Hepatocyte (in vitro differentiated cells): ENCODE data around the gene FAM170B. TPM values are rescaled to one million over a fixed set of nuclear protein-coding genes. Genes with fewer than 3 reads are reported as not detected.

Source experiments
- DNase-seq: peaks from one replicate; pipeline ENCODE4 v3.0.0-alpha.2; 2016; ENCODE audit warnings: low spot score
- H2AFZ ChIP-seq: fragments of 200-600 bp; sonication (generic); 2 replicates; pipeline ENCODE4 v1.6.0; 2016; ENCODE audit warnings: antibody characterized with exemption, mild to moderate bottlenecking
- H3K27ac ChIP-seq: fragments of 200-600 bp; sonication (generic); 2 replicates; pipeline ENCODE4 v1.5.1; 2016; ENCODE audit warnings: mild to moderate bottlenecking
- H3K27me3 ChIP-seq: fragments of 200-600 bp; sonication (generic); 2 replicates; pipeline ENCODE4 v1.6.1; 2016
- H3K36me3 ChIP-seq: fragments of 200-600 bp; sonication (generic); replicated peaks from 2 replicates; pipeline ENCODE4 v1.5.1; 2016; ENCODE audit warnings: low read depth; ENCODE audit not compliant: insufficient read depth
- H3K4me1 ChIP-seq: fragments of 200-600 bp; sonication (generic); 2 replicates; pipeline ENCODE4 v1.5.1; 2016; ENCODE audit warnings: mild to moderate bottlenecking, moderate library complexity; ENCODE audit not compliant: insufficient read depth
- H3K4me2 ChIP-seq: fragments of 200-600 bp; sonication (generic); 2 replicates; pipeline ENCODE4 v1.6.0; 2016
- H3K4me3 ChIP-seq: fragments of 200-600 bp; sonication (generic); 2 replicates; pipeline ENCODE4 v1.5.1; 2016; ENCODE audit warnings: mild to moderate bottlenecking
- H3K79me2 ChIP-seq: fragments of 200-600 bp; sonication (generic); 2 replicates; pipeline ENCODE4 v1.6.0; 2017; ENCODE audit warnings: mild to moderate bottlenecking
- H3K9me2 ChIP-seq: fragments of 200-600 bp; sonication (generic); replicated peaks from 2 replicates; pipeline ENCODE4 v1.6.0; 2017; ENCODE audit warnings: mild to moderate bottlenecking; ENCODE audit not compliant: insufficient read depth
- H3K9me3 ChIP-seq: fragments of 200-600 bp; sonication (generic); 2 replicates; pipeline ENCODE4 v1.5.1; 2016; ENCODE audit warnings: low read depth, mild to moderate bottlenecking
- H4K20me1 ChIP-seq: fragments of 200-600 bp; sonication (generic); 2 replicates; pipeline ENCODE4 v1.6.0; 2016; ENCODE audit warnings: mild to moderate bottlenecking; ENCODE audit not compliant: insufficient read depth, poor library complexity, severe bottlenecking
- CTCF ChIP-seq: fragments of 200-600 bp; sonication (generic); IDR thresholded peaks from 2 replicates; pipeline ENCODE4 v1.5.1; 2016; ENCODE audit warnings: antibody characterized with exemption, mild to moderate bottlenecking; ENCODE audit not compliant: poor library complexity
- EZH2 ChIP-seq: fragments of 200-600 bp; sonication (generic); IDR thresholded peaks from 2 replicates; pipeline ENCODE4 v1.6.1; 2016; ENCODE audit warnings: antibody characterized with exemption, mild to moderate bottlenecking, borderline replicate concordance
- EZH2phosphoT487 ChIP-seq: fragments of 200-600 bp; sonication (generic); IDR thresholded peaks from one replicate; pipeline ENCODE4 v1.6.1; 2018; ENCODE audit warnings: antibody characterized with exemption, mild to moderate bottlenecking, low read depth, moderate library complexity; ENCODE audit not compliant: unreplicated experiment, severe bottlenecking
- WGBS: methylation state at CpG from one replicate; pipeline ENCODE4 v1.1.6; 2016; ENCODE audit warnings: low lambda C conversion rate; ENCODE audit errors: missing lambda C conversion rate; 5-methylcytosine and 5-hydroxymethylcytosine counted together
- polyA plus RNA-seq: library from polyadenylated mRNA; unstranded; fragments of >200 nt; fragmentation: Nextera tagmentation; extraction: Ambion mirVana; gene quantifications from 2 replicates; pipeline ENCODE4 v1.2.1, GENCODE V29; 2016
- total RNA-seq: library from RNA; depleted of rRNA; stranded (reverse); fragments of >200 nt; gene quantifications from 2 replicates; pipeline ENCODE4 v1.2.3, GENCODE V29; 2014

The FAM170B gene
- total and polyA plus RNA-seq, 2 experiments from 2014 or later, result not detected

- 79% methylated on average over 8 of the region's 8 CpGs for WGBS
- no peaks in the 10 kb centered on the region for H3K27me3 ChIP-seq
Measured at GRCh38 chr10:49099046-49099445, 34.8 kb downstream of the FAM170B start.

GRCh38 chr10:49096890-49097445, 36.9 kb downstream of the FAM170B start:
- Histone ChIP-seq H4K20me1 (no peaks in the 10 kb centered on the region), H3K9me3 (no peaks in the 10 kb centered on the region), H3K4me3 (no peak overlapping the region), H3K79me2 (no peaks in the 10 kb centered on the region), H3K36me3 (no peaks in the 10 kb centered on the region), H3K9me2 (no peaks in the 10 kb centered on the region), H3K27ac (no peak overlapping the region), H3K4me2 (no peak overlapping the region), H3K4me1 (no peaks in the 10 kb centered on the region), H2AFZ (no peak overlapping the region), H3K27me3 (no peaks in the 10 kb centered on the region)
- TF ChIP-seq CTCF (no peak), EZH2 (no peak), EZH2phosphoT487 (no peak)
- WGBS, result 96% methylated on average over 8 of the region's 8 CpGs
- no peak for DNase-seq

More at GRCh38 chr10:49099046-49099445, 34.8 kb downstream of the FAM170B start:
- Histone ChIP-seq H3K9me3 (no peaks in the 10 kb centered on the region), H3K79me2 (no peaks in the 10 kb centered on the region), H3K4me2 (no peak overlapping the region), H4K20me1 (no peaks in the 10 kb centered on the region), H3K4me3 (no peak overlapping the region), H3K4me1 (no peaks in the 10 kb centered on the region), H2AFZ (no peak overlapping the region), H3K9me2 (no peaks in the 10 kb centered on the region), H3K36me3 (no peaks in the 10 kb centered on the region), H3K27ac (no peak overlapping the region)
- TF ChIP-seq EZH2 (no peak), CTCF (no peak), EZH2phosphoT487 (no peak)
- no peak for DNase-seq

DNA sequence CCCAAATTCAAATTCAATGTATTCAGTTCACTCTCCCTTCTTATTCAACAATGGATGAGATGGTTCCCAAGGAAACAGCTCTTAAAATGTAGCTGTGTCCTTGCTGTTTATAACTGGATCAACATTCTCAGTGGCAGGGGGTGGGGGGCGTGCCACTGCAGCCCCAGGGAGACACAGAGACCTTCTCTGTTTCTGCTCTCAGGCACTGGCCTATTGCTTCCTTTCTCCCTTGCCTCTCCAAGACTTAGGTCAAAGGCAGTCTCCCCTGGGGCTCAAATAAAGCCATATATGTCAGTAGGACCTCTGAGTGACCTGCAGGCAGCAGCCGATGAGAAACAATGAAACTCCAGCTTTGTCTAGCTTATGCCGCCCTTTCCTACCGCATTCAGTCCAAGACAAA, 39.2 kb downstream of the FAM170B start:
- no peaks in the 10 kb centered on the region for H3K27me3 ChIP-seq
- no peaks in the 10 kb centered on the region for H3K79me2 ChIP-seq
- no peak overlapping the region for H3K4me2 ChIP-seq
- 90% methylated on average over 4 of the region's 4 CpGs for WGBS
- no peaks in the 10 kb centered on the region for H3K36me3 ChIP-seq
- no peak for DNase-seq
- TF ChIP-seq EZH2 (no peak), EZH2phosphoT487 (no peak), CTCF (no peak)
- H3K4me3 ChIP-seq, result no peak overlapping the region
- no peaks in the 10 kb centered on the region for H3K9me2 ChIP-seq
- no peaks in the 10 kb centered on the region for H3K9me3 ChIP-seq
- H3K27ac ChIP-seq, result no peak overlapping the region
- H3K4me1 ChIP-seq, result no peaks in the 10 kb centered on the region
- H4K20me1 ChIP-seq, result no peaks in the 10 kb centered on the region
- H2AFZ ChIP-seq, result no peak overlapping the region

- H3K27ac ChIP-seq, result no peak overlapping the region
- TF ChIP-seq EZH2 (no peak), CTCF (no peak), EZH2phosphoT487 (no peak)
- H3K4me1 ChIP-seq, result no peaks in the 10 kb centered on the region
- WGBS, result 88% methylated on average over 10 of the region's 10 CpGs
- H3K36me3 ChIP-seq, result no peaks in the 10 kb centered on the region
- no peaks in the 10 kb centered on the region for H3K9me2 ChIP-seq
- no peak overlapping the region for H2AFZ ChIP-seq
- no peak overlapping the region for H3K4me3 ChIP-seq
- H3K4me2 ChIP-seq, result no peak overlapping the region
- H3K27me3 ChIP-seq, result no peaks in the 10 kb centered on the region
- DNase-seq, result no peak
- no peaks in the 10 kb centered on the region for H3K9me3 ChIP-seq
- no peaks in the 10 kb centered on the region for H3K79me2 ChIP-seq
- no peaks in the 10 kb centered on the region for H4K20me1 ChIP-seq
Measured at GRCh38 chr10:49093922-49094321, 39.9 kb downstream of the FAM170B start.
